OCI-LY1 (cell line): Measurements from ENCODE around the gene TMEM184A.
A peak's percentile ranks its signal among the peaks of the same experiment; 100 is the strongest.

Source experiments
- H2AFZ ChIP-seq: fragments of 200-600 bp; sonication (generic), shearing (Covaris generic); 2 replicates; pipeline ENCODE4 v1.6.0; 2014; ENCODE audit warnings: antibody characterized with exemption, mild to moderate bottlenecking, low read length
- H3F3A ChIP-seq: fragments of 200-600 bp; sonication (generic), shearing (Covaris generic); 2 replicates; pipeline ENCODE4 v1.6.0; 2014; ENCODE audit warnings: mild to moderate bottlenecking, antibody characterized with exemption, low read length, moderate library complexity; ENCODE audit not compliant: insufficient read depth
- H3K27ac ChIP-seq: fragments of 200-600 bp; sonication (generic); 2 replicates; pipeline ENCODE4 v1.5.1; 2014; ENCODE audit warnings: low read length, mixed run types, mild to moderate bottlenecking, low read depth; ENCODE audit not compliant: poor library complexity, severe bottlenecking
- H3K27me3 ChIP-seq: fragments of 200-600 bp; sonication (generic); 2 replicates; pipeline ENCODE4 v1.6.0; 2014; ENCODE audit warnings: antibody characterized with exemption, mild to moderate bottlenecking, low read length, moderate library complexity; ENCODE audit not compliant: insufficient read depth
- H3K36me3 ChIP-seq: fragments of 200-600 bp; sonication (generic); 2 replicates; pipeline ENCODE4 v1.6.1; 2014; ENCODE audit warnings: mild to moderate bottlenecking, antibody characterized with exemption, low read length, moderate library complexity, mixed read lengths; ENCODE audit not compliant: insufficient read depth
- H3K4me1 ChIP-seq: fragments of 200-600 bp; sonication (generic); 2 replicates; pipeline ENCODE4 v1.5.1; 2014; ENCODE audit warnings: mild to moderate bottlenecking, low read length, moderate library complexity; ENCODE audit not compliant: insufficient read depth, severe bottlenecking
- H3K4me2 ChIP-seq: fragments of 200-600 bp; sonication (generic), shearing (Covaris generic); 2 replicates; pipeline ENCODE4 v1.6.1; 2014; ENCODE audit warnings: low read length
- H3K4me3 ChIP-seq: fragments of 200-600 bp; sonication (generic); 2 replicates; pipeline ENCODE4 v1.5.1; 2014; ENCODE audit warnings: low read length, low read depth, mild to moderate bottlenecking, mixed read lengths; ENCODE audit not compliant: poor library complexity, severe bottlenecking
- H3K79me2 ChIP-seq: fragments of 200-600 bp; shearing (Covaris generic); 2 replicates; pipeline ENCODE4 v1.6.1; 2016; ENCODE audit warnings: mixed run types, low read length, mixed read lengths; ENCODE audit not compliant: insufficient read depth
- H3K9ac ChIP-seq: fragments of 200-600 bp; sonication (generic), shearing (Covaris generic); 2 replicates; pipeline ENCODE4 v1.6.1; 2014; ENCODE audit warnings: mild to moderate bottlenecking, low read length, mixed read lengths
- H3K9me2 ChIP-seq: fragments of 200-600 bp; sonication (generic), shearing (Covaris generic); 2 replicates; pipeline ENCODE4 v1.6.1; 2014; ENCODE audit warnings: low read depth, mild to moderate bottlenecking, low read length, mixed read lengths
- H3K9me3 ChIP-seq: fragments of 200-600 bp; shearing (Covaris generic); 2 replicates; pipeline ENCODE4 v1.6.1; 2014; ENCODE audit warnings: low read length, mixed read lengths
- H4K20me1 ChIP-seq: fragments of 200-600 bp; sonication (generic), shearing (Covaris generic); 2 replicates; pipeline ENCODE4 v1.6.0; 2016; ENCODE audit warnings: mild to moderate bottlenecking, low read length; ENCODE audit not compliant: insufficient read depth
- CTCF ChIP-seq: fragments of 200-600 bp; sonication (generic), shearing (Covaris generic); IDR thresholded peaks from 2 replicates; pipeline ENCODE4 v1.5.1; 2017; ENCODE audit warnings: mild to moderate bottlenecking, antibody characterized with exemption, low read length, moderate library complexity, mixed read lengths
- EZH2 ChIP-seq: fragments of 200-600 bp; sonication (generic), shearing (Covaris generic); IDR thresholded peaks from 2 replicates; pipeline ENCODE4 v1.8.0; 2017; ENCODE audit warnings: borderline replicate concordance, mixed run types, mild to moderate bottlenecking, antibody characterized with exemption, low read length, moderate library complexity, mixed read lengths

TMEM184A gene

GRCh38 chr7:1548944-1549343 lies 7.1 kb downstream of the TMEM184A start:
- Histone ChIP-seq H3K4me3 (no peak overlapping the region), H3K4me1 (no peaks in the 10 kb centered on the region), H3K9ac (no peak overlapping the region), H3F3A (no peaks in the 10 kb centered on the region), H3K79me2 (no peaks in the 10 kb centered on the region), H3K36me3 (peaks cover 6% of the 10 kb centered on the region; the same call in 1 of the 2 replicates), H4K20me1 (no peaks in the 10 kb centered on the region), H3K9me2 (no peaks in the 10 kb centered on the region), H3K27ac (no peak overlapping the region), H2AFZ (no peak overlapping the region), H3K9me3 (no peaks in the 10 kb centered on the region), H3K27me3 (peaks cover 8% of the 10 kb centered on the region; the same call in 1 of the 2 replicates), H3K4me2 (no peak overlapping the region)
- TF ChIP-seq EZH2, result no peak
- no peak for TF ChIP-seq CTCF

- H3F3A ChIP-seq, result no peaks in the 10 kb centered on the region
- no peaks in the 10 kb centered on the region for H3K9me2 ChIP-seq
- H3K27ac ChIP-seq, result no peak overlapping the region
- no peak overlapping the region for H3K4me3 ChIP-seq
- no peaks in the 10 kb centered on the region for H4K20me1 ChIP-seq
- no peak overlapping the region for H3K4me2 ChIP-seq
- H3K9ac ChIP-seq, result no peak overlapping the region
- no peak overlapping the region for H2AFZ ChIP-seq
- peaks cover 8% of the 10 kb centered on the region; the same call in 1 of the 2 replicates for H3K27me3 ChIP-seq
- no peaks in the 10 kb centered on the region for H3K4me1 ChIP-seq
- H3K9me3 ChIP-seq, result no peaks in the 10 kb centered on the region
- H3K36me3 ChIP-seq, result peaks cover 11% of the 10 kb centered on the region; the same call in 1 of the 2 replicates
- no peak for TF ChIP-seq EZH2
- TF ChIP-seq CTCF, result peak; percentile 38; the same call in 1 of the 2 replicates
- H3K79me2 ChIP-seq, result no peaks in the 10 kb centered on the region
Observed at GRCh38 chr7:1548438-1548831, 7.6 kb downstream of the TMEM184A start.

GRCh38 chr7:1547777-1548437 lies 8.1 kb downstream of the TMEM184A start:
- H3K4me3 ChIP-seq, result no peak overlapping the region
- no peaks in the 10 kb centered on the region for H3K4me1 ChIP-seq
- no peaks in the 10 kb centered on the region for H3K79me2 ChIP-seq
- H3K27ac ChIP-seq, result no peak overlapping the region
- H4K20me1 ChIP-seq, result no peaks in the 10 kb centered on the region
- no peak for TF ChIP-seq EZH2
- no peak for TF ChIP-seq CTCF
- peaks cover 14% of the 10 kb centered on the region; the same call in 1 of the 2 replicates for H3K36me3 ChIP-seq
- no peaks in the 10 kb centered on the region for H3K9me3 ChIP-seq
- no peak overlapping the region for H3K4me2 ChIP-seq
- no peaks in the 10 kb centered on the region for H3F3A ChIP-seq
- peaks cover 8% of the 10 kb centered on the region; the same call in 1 of the 2 replicates for H3K27me3 ChIP-seq
- H3K9ac ChIP-seq, result no peak overlapping the region
- no peak overlapping the region for H2AFZ ChIP-seq
- no peaks in the 10 kb centered on the region for H3K9me2 ChIP-seq
